GM21381 (cell line): ENCODE measurements around the gene PRDM15.

Experiments used
- ATAC-seq: cut with Tn5 transposase; IDR thresholded peaks from one replicate; pipeline ENCODE4 v1.9.1; 2021; ENCODE audit warnings: mild to moderate bottlenecking, moderate library complexity; ENCODE audit not compliant: unreplicated experiment

PRDM15 gene

GRCh38 chr21:41866274-41866809 lies 12.8 kb downstream of the PRDM15 start:
- no peak for ATAC-seq

GRCh38 chr21:41865002-41865777 lies 14.0 kb downstream of the PRDM15 start:
- peak; percentile 61 for ATAC-seq

GRCh38 chr21:41864311-41865001 lies 14.7 kb downstream of the PRDM15 start:
- no peak for ATAC-seq

- ATAC-seq: no peak
Measured at GRCh38 chr21:41863439-41863740, 15.8 kb downstream of the PRDM15 start.

- no peak for ATAC-seq
Measured at GRCh38 chr21:41861987-41862386, 17.2 kb downstream of the PRDM15 start.

- ATAC-seq: no peak
Measured at GRCh38 chr21:41861255-41861654, 17.9 kb downstream of the PRDM15 start.

GRCh38 chr21:41859297-41859980 lies 19.7 kb downstream of the PRDM15 start:
- no peak for ATAC-seq

GRCh38 chr21:41858466-41859296 lies 20.5 kb downstream of the PRDM15 start:
- ATAC-seq: no peak

- no peak for ATAC-seq
Measured at GRCh38 chr21:41857771-41858300, 21.3 kb downstream of the PRDM15 start.

- ATAC-seq: no peak
Measured at GRCh38 chr21:41856572-41856971, 22.6 kb downstream of the PRDM15 start.

GRCh38 chr21:41854426-41854995 lies 24.6 kb downstream of the PRDM15 start:
- ATAC-seq: no peak

- ATAC-seq: no peak
Measured at GRCh38 chr21:41852929-41853320, 26.2 kb downstream of the PRDM15 start.

- ATAC-seq: no peak
Measured at GRCh38 chr21:41852151-41852928, 26.8 kb downstream of the PRDM15 start.

GRCh38 chr21:41851090-41851790 lies 27.9 kb downstream of the PRDM15 start:
- ATAC-seq: no peak

- no peak for ATAC-seq
Measured at GRCh38 chr21:41850085-41850484, 29.1 kb downstream of the PRDM15 start.

- ATAC-seq: no peak
Measured at GRCh38 chr21:41848958-41849580, 30.1 kb downstream of the PRDM15 start.

GRCh38 chr21:41848533-41848932 lies 30.6 kb downstream of the PRDM15 start:
- no peak for ATAC-seq

- no peak for ATAC-seq
Measured at GRCh38 chr21:41847066-41847804, 31.9 kb downstream of the PRDM15 start.
